ENCODE measurements around the gene RASGEF1C. TPM values are rescaled to one million over a fixed set of nuclear protein-coding genes. Genes with fewer than 3 reads are reported as not detected.

RASGEF1C gene
- total RNA-seq, 4 donors from 2014 or later = 0.71 to 2.5 TPM; not detected in 2

DNA sequence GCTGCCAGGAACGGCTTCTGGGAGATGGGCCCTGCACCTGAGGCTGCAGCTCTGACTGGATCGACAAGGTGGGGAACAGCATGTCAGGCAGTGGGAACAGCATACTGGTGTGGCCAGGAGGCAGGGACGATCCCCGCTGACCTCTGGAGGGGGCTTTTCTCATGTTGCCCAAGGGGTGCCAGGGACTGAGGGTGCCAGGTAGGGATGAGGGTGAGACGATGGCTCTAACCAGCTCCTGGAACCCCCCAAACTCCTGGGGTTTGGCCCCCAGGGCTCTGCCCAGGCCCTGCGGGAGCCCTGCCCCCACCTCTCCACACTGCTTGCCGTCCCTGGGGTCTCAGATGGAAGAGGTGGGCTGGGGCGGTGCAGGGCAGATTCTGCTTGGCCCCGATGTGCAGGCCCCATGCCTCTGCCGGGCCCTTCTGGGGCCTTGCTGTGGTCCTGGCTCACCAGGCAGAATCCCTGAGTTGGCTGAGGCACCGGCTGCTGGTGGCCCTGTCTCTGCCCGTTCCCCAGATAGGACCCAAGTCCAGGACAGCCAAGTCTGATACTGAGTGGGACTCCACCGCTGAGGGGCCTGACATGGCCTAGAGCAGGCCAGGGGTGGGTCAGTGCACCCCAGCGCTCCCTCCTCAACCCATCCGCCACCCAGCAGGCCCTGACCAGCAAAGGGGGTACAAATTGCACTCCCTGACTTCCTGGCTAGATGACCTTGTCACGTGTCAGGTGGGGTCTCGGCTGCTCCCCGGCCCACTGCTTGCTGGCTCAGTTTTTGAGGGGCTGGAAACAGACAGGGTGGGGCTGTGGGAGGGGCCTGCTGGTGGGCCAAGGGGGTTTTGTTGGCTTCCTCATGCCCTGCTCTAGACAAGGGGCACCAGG is 109.0 kb downstream of the RASGEF1C start:
- peak in 1 of 2 donors; percentile 80 for DNase-seq (ENCODE audit: low spot score in 2 of 2)
- intact Hi-C loops (cut with DNase I; ENCODE audit: low total_unique reads) = no loop called here
- TF ChIP-seq, protein P1, sequence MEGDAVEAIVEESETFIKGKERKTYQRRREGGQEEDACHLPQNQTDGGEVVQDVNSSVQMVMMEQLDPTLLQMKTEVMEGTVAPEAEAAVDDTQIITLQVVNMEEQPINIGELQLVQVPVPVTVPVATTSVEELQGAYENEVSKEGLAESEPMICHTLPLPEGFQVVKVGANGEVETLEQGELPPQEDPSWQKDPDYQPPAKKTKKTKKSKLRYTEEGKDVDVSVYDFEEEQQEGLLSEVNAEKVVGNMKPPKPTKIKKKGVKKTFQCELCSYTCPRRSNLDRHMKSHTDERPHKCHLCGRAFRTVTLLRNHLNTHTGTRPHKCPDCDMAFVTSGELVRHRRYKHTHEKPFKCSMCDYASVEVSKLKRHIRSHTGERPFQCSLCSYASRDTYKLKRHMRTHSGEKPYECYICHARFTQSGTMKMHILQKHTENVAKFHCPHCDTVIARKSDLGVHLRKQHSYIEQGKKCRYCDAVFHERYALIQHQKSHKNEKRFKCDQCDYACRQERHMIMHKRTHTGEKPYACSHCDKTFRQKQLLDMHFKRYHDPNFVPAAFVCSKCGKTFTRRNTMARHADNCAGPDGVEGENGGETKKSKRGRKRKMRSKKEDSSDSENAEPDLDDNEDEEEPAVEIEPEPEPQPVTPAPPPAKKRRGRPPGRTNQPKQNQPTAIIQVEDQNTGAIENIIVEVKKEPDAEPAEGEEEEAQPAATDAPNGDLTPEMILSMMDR (IDR thresholded peaks at IDR 0.05) = no peak
- TF ChIP-seq POLR2A (IDR thresholded peaks at IDR 0.05) = no peak
- 88 to 92% methylated on average over 14 to 15 of the region's 18 CpGs for WGBS, 2 donors
- H3K4me3 ChIP-seq (ENCODE audit: low read depth, poor library complexity, severe bottlenecking) = no peak overlapping the region

- H3K4me3 ChIP-seq (ENCODE audit: low read depth, poor library complexity, severe bottlenecking) = no peak overlapping the region
- peak in 1 of 2 donors; percentile 69 for DNase-seq (ENCODE audit: low spot score in 2 of 2)
- 82 to 86% methylated on average over 15 to 16 of the region's 18 CpGs for WGBS, 2 donors
- TF ChIP-seq, protein P1 (IDR thresholded peaks at IDR 0.05) = no peak
- no peak for TF ChIP-seq POLR2A (IDR thresholded peaks at IDR 0.05)
- intact Hi-C loops (cut with DNase I; ENCODE audit: low total_unique reads) = no loop called here
Observed at GRCh38 chr5:180098991-180099732, 109.8 kb downstream of the RASGEF1C start.

DNA sequence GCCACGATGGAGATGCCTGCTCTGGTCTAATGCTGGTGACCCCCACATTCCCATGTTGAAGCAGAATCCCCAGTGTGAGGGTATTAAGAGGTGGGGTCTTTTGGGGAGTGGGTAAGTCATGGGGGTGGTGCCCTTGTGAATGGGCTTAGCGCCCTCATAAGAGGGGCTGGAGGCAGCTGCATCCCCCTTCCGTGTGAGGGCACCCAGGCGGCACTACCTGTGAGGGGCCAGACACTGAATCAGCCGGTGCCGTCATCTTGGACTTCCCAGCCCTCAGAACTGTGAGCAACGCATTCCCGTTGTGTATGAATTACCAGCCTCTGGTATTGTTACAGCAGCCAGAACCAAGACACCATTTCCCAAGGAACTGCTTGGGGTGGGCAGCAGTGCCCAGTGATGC is 110.5 kb downstream of the RASGEF1C start:
- intact Hi-C loops (cut with DNase I; ENCODE audit: low total_unique reads) = no loop called here
- 94 to 96% methylated on average over 8 of the region's 8 CpGs for WGBS, 2 donors
- DNase-seq (ENCODE audit: low spot score in 2 of 2) = peak in 1 of 2 donors; percentile 48
- TF ChIP-seq, protein P1 (IDR thresholded peaks at IDR 0.05) = no peak
- TF ChIP-seq POLR2A (IDR thresholded peaks at IDR 0.05) = no peak
- no peak overlapping the region for H3K4me3 ChIP-seq (ENCODE audit: low read depth, poor library complexity, severe bottlenecking)

GRCh38 chr5:180097926-180098325 is 111.1 kb downstream of the RASGEF1C start:
- H3K4me3 ChIP-seq (ENCODE audit: low read depth, poor library complexity, severe bottlenecking) = no peak overlapping the region
- WGBS, 2 donors = 81 to 87% methylated on average over 5 of the region's 5 CpGs
- intact Hi-C loops (cut with DNase I; ENCODE audit: low total_unique reads) = no loop called here
- DNase-seq (ENCODE audit: low spot score in 2 of 2) = no peak
- TF ChIP-seq, protein P1 (IDR thresholded peaks at IDR 0.05) = no peak
- no peak for TF ChIP-seq POLR2A (IDR thresholded peaks at IDR 0.05)

DNA sequence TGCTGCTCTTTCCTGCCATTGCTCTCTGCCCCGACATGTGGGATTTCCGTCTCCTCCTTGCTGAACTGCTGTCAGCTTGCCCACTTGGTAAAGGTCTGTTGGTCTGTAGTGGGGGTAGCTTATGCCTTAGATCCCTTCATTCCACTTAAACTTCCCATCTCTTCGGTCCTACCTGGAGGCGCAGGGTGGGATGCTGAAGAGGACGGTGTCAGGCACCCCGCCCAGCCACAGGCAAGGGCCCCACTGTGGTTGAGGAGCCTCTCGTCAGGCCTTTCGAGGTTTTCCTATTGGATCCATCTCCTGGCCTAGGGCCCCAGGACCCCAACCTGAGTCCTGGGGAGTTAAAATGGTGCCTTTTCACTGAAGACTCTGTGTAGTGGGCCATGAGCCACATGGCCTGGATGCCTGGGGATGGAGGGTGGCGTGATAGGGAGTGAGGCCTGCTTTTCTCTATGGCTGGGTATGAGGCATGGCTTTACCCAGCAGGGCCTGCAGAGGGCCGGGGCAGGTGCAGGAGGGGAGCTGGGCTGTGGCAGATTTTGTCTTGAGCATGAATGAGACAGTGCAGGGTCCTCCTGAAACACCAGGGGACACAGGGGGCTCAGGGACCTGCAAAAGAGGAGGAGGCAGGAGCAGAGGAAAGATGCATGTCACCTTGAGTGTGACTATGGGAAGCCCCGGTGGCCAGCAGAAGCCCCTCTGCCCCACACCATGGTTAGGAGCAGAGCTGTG is 111.7 kb downstream of the RASGEF1C start:
- intact Hi-C loops (cut with DNase I; ENCODE audit: low total_unique reads) = no loop called here
- TF ChIP-seq, protein P1 (IDR thresholded peaks at IDR 0.05) = no peak
- TF ChIP-seq POLR2A (IDR thresholded peaks at IDR 0.05) = no peak
- peak in 1 of 2 donors; percentile 59 for DNase-seq (ENCODE audit: low spot score in 2 of 2)
- no peak overlapping the region for H3K4me3 ChIP-seq (ENCODE audit: low read depth, poor library complexity, severe bottlenecking)
- WGBS, 2 donors = 79 to 92% methylated on average over 8 to 11 of the region's 11 CpGs

Data from lower leg skin (tissue), 4 donors.